ENCODE results near the gene FSTL4.

GRCh38 chr5:133242221-133242835 is 370.0 kb downstream of the FSTL4 start:
- no peak for TF ChIP-seq CTCF (IDR thresholded peaks at IDR 0.05)
- no peak for TF ChIP-seq POLR2A (IDR thresholded peaks at IDR 0.05)

Data from upper lobe of left lung (tissue), 4 donors.